HG03135 (cell line): ENCODE data around the gene BORCS5.

Source experiments
- ATAC-seq: cut with Tn5 transposase; IDR thresholded peaks from one replicate; pipeline ENCODE4 v1.9.1; 2021; ENCODE audit warnings: mild to moderate bottlenecking, moderate library complexity; ENCODE audit not compliant: unreplicated experiment

BORCS5 gene

DNA sequence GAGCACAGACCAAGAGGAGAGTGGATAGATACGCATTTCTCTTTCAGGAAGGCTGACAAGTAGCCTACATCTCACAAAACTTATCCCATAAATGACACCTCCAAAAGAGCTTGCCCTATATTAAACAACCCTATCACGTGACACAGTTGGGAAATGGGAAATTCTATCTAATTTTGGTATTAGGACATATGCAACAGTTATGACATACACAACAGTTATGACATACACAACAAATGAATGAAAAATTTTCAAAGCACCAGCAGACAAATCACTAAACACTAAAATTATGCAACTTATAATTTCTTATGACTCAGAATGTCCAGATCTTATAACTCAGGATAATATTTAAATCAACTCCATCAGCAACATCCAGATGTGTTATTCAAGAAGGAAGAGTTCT lies 151.7 kb downstream of the BORCS5 start:
- ATAC-seq, result no peak

DNA sequence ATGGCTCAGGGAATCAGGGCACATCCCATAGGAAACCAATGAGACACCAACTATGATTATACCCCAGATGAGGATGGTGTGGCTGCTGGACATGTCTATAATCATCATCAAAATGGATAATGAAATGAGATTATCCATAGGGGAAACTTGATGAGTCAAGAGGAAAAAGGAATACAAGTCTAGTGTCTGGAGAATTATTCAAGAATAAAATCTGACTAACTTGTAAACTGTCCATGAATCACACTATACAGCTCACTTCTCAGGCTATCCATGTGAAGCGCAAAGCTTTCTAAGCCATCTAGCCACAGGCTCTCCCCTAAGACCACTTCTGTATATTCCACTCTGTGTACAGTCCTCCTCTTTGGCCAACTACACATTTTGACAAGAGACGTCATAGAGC lies 153.3 kb downstream of the BORCS5 start:
- no peak for ATAC-seq

DNA sequence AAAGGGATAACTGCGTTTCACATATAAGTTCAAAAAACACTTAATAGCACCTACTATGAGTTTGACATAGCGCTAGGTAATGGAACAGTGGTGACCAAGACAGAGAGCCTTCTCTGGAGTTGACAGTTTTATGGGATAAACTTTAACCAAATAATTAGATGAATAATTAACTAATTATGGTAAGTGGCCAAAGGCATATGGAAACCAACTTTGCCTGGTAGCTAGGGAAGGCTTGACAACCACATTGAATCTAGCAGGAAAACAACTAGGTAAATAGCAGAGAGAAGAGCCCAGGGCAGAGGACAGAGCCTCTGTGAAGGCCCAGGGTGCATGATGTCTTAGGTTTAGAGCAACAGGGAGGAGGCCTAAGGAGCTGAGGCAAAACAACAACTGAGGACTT lies 153.7 kb downstream of the BORCS5 start:
- ATAC-seq, result no peak

DNA sequence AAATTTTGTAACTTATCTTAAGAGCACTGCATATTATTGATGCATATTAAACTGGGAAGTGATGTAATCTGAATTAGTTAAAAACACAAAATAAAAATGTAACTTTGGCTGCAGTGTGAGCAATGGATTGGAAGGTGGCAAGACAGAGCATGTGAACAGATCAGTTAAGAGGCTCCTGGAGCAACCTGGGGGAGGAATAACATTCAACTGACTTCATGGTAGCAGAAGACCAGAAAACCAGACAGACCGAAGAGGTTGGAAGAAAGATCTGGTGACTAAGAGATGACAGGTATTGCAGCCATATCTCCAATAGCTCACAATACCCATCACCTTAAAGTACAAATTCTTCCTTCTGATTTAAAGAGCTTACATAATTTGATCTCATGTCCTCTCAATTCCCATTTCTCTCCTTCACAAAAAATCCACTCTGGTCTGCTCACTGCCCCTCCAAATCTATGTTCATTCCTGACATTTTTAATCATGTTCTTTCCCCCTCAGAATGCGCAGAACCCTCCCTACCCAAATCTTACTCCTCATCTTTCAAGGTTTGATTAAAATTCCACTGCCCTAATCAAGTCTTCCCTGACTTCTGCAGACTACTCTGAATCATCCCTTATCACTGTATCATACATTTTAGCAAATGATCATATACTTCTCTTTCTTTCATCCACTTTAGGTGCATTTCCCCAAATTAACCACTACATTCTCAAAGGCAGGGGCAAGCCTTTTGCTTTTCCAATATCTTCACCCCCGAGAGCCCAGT lies 154.3 kb downstream of the BORCS5 start:
- ATAC-seq, result no peak

DNA sequence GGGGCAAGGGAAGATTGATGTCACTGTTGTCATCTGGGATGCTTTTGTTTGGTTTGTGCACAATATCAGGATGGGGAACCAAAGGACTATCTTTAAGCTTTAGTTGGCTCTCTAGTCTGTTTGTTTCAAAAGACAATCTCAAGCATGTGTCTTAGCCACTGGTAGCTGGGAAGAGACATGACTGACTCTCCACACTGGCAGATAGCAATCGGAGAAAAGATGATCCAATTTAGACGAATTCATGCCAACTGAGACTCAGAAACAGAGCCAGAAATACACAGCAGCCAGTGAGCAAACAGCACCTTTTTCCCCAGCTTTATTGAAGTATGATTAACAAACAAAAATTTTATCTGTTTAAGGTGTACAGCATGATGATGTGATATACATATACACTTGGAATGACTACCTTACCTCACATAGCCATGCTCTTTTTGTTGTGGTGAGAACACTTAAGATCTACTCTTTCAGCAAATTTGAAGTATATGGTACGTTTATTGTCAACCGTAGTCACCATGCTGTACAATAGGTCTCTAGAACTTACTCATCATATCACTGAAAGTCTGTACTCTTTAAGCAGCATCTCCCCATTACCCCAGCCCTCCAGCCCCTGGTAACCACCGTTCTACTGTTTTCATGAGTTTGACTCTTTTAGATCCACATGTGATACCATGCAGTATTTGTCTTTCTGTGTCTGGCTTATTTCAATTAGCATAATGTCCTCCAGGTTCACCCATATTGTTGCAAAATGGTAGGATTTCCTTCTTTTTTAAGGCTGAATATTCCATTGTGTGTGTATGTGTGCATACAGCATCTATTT lies 155.2 kb downstream of the BORCS5 start:
- no peak for ATAC-seq

DNA sequence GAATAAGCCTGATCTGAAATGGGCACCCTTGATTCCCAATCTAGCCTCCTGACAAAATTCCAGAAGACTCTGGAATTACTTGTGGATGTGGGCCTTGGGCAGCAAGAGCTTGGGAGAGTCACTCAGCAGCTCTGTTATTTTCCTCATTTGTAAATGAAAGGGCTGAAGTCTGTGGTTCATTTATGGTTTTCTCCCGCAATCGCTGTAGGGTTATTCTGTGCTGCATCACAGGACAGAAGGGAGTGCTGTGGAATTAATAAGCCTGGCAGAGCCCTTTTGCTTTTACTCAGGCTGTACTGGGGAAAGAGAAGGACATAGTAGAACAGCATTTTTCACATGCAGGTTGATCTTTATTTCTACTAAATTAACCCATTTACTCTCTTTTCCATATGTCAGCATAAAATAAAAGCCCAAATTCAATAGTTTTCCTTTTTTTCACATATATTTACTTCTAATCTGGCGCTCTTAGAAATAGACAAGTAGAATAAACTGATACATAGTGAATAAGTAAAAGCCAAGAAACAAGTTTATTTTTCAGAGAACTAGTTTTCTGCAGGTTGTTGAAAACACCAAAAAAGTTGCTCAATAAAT lies 156.6 kb downstream of the BORCS5 start:
- no peak for ATAC-seq

DNA sequence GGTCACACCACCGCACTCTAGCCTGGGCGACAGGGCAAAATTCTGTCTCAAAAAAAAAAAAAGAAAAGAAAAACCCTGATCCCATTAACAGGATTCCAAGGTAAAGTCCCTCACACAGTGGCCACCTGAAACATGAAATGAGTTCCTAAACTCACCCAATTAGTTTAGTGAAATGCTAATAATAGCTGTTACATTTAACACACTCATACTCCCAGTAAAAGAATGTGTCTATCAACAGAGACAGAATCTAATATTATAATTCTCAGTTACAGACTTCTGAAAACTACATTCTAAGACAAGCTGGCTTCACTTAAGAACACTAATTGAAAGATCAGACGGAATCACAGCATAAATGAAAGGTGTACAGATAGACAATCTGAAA lies 161.6 kb downstream of the BORCS5 start:
- no peak for ATAC-seq

DNA sequence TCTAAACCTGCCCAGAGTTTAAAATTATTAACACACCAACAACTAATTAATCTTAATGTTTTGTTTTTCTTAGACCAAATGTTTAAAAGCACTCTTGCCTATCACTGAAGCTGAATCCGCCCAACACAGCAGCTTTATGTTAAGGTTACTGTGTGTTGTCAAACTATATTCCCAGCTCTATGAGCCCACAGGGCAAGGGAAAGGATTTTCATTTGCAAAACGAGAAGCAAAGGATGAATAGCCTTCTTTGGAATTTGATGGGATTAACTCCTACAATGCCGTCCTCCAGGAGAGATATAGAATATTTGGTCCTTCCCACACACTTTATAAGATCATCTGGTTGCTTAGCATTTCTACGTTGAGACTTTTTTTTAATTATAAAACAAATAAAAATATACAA lies 162.0 kb downstream of the BORCS5 start:
- no peak for ATAC-seq
